H1 (cell line): ENCODE measurements around the gene GTF2I. TPM values are rescaled to one million over a fixed set of nuclear protein-coding genes. Genes with fewer than 3 reads are reported as not detected.
"Not testable (repeated sequence)": the region's sequence is repeated elsewhere in the genome, so short reads cannot be mapped to it uniquely, and the experiment has no call there.

ENCODE experiments used
- CTCF ChIA-PET: fragments of 300-600 bp; sonication (Branson Sonifier 250); formaldehyde crosslinking; loops from one replicate; lab custom pipeline; 2021; ENCODE audit not compliant: partially characterized antibody; lab: Charles Lee
- POLR2A ChIA-PET: fragments of 300-600 bp; sonication (Branson Sonifier 250); formaldehyde crosslinking; loops from one replicate; lab custom pipeline; 2021; ENCODE audit warnings: inconsistent platforms; ENCODE audit not compliant: partially characterized antibody; lab: Charles Lee
- DNase-seq, 2 experiments: peaks; one replicate each; pipeline versions ENCODE4 v3.0.0 to v3.0.0-alpha.2; 2010 to 2022; ENCODE audit warnings: low spot score in 2 of 2, low read depth in 1 of 2, mixed read lengths in 1 of 2
- FAIRE-seq: peaks from 2 replicates; lab custom pipeline; 2011; peaks lifted over from hg19 to GRCh38; lab: Jason Lieb, UNC
- H2AFZ ChIP-seq: 2 replicates; pipeline ENCODE4 v1.8.1; 2012; ENCODE audit warnings: low read length, inconsistent platforms
- H2AK5ac ChIP-seq: 2 replicates; pipeline ENCODE4 v1.6.1; 2013; ENCODE audit warnings: low read depth, low read length
- H2BK120ac ChIP-seq: replicated peaks from 2 replicates; pipeline ENCODE3; 2013; ENCODE audit warnings: low read depth, low read length, inconsistent platforms
- H2BK12ac ChIP-seq: 2 replicates; pipeline ENCODE4 v1.6.1; 2013; ENCODE audit warnings: low read depth, low read length
- H2BK15ac ChIP-seq: 2 replicates; pipeline ENCODE4 v1.6.1; 2013; ENCODE audit warnings: low read length
- H2BK20ac ChIP-seq: 2 replicates; pipeline ENCODE4 v1.6.1; 2013; ENCODE audit warnings: low read length
- H2BK5ac ChIP-seq: 2 replicates; pipeline ENCODE4 v1.6.1; 2013; ENCODE audit warnings: low read depth, low read length
- H3K14ac ChIP-seq: 2 replicates; pipeline ENCODE4 v1.6.1; 2013; ENCODE audit warnings: inconsistent platforms; ENCODE audit not compliant: insufficient read length
- H3K18ac ChIP-seq: 2 replicates; pipeline ENCODE4 v1.6.1; 2013; ENCODE audit warnings: low read length; ENCODE audit errors: extremely low read depth
- H3K23ac ChIP-seq: 2 replicates; pipeline ENCODE4 v1.6.1; 2013; ENCODE audit warnings: inconsistent platforms; ENCODE audit not compliant: insufficient read length
- H3K23me2 ChIP-seq: 2 replicates; pipeline ENCODE4 v1.6.1; 2013; ENCODE audit warnings: low read depth, low read length
- H3K27ac ChIP-seq: 2 replicates; pipeline ENCODE4 v1.6.1; 2011; ENCODE audit warnings: low read depth, low read length, inconsistent platforms
- H3K27me3 ChIP-seq, 4 experiments: replicated peaks in 1 of 4; 1 replicate in 1 of 4; 2 replicates in 3 of 4; pipeline versions ENCODE4 v1.6.1 to v1.8.1; 2011 to 2013; ENCODE audit warnings: low read length in 3 of 4, mild to moderate bottlenecking in 3 of 4, inconsistent platforms in 2 of 4, mixed read lengths in 2 of 4, moderate library complexity in 1 of 4; ENCODE audit not compliant: control insufficient read depth in 3 of 4, insufficient read depth in 3 of 4; ENCODE audit errors: extremely low read depth in 1 of 4
- H3K36me3 ChIP-seq, 4 experiments: 2 replicates each; pipeline versions ENCODE4 v1.6.1 to v1.8.1; 2011 to 2013; ENCODE audit warnings: mild to moderate bottlenecking in 4 of 4, low read length in 3 of 4, moderate library complexity in 2 of 4, control low read depth in 1 of 4, inconsistent platforms in 1 of 4; ENCODE audit not compliant: insufficient read depth in 4 of 4, control insufficient read depth in 2 of 4
- H3K4ac ChIP-seq: replicated peaks from 2 replicates; pipeline ENCODE3; 2013; ENCODE audit warnings: low read length, low read depth, mixed read lengths, inconsistent platforms; ENCODE audit not compliant: insufficient read length
- H3K4me1 ChIP-seq, 4 experiments: replicated peaks in 1 of 4; 1 replicate in 1 of 4; 2 replicates in 3 of 4; pipeline versions ENCODE4 v1.6.1 to v1.8.1; 2011 to 2013; ENCODE audit warnings: low read length in 3 of 4, inconsistent platforms in 2 of 4, mixed read lengths in 1 of 4; ENCODE audit not compliant: insufficient read depth in 4 of 4, control insufficient read depth in 3 of 4
- H3K4me2 ChIP-seq, 2 experiments: 2 replicates each; pipeline versions ENCODE4 v1.6.1 to v1.8.1; 2011 to 2013; ENCODE audit warnings: low read depth in 2 of 2, low read length in 2 of 2, control low read depth in 1 of 2, inconsistent platforms in 1 of 2, mild to moderate bottlenecking in 1 of 2; ENCODE audit not compliant: insufficient read depth in 1 of 2
- H3K4me3 ChIP-seq, 4 experiments: fragments of 200-600, 300-600 bp in 1 of 4; sonication (generic), shearing (Covaris generic), sonication (Bioruptor Twin) in 1 of 4; 2 replicates each; pipeline versions ENCODE4 v1.5.1 to v1.8.1; 2011 to 2016; ENCODE audit warnings: low read length in 4 of 4, low read depth in 3 of 4, control low read depth in 2 of 4, inconsistent platforms in 2 of 4, mild to moderate bottlenecking in 2 of 4, mixed read lengths in 1 of 4, moderate library complexity in 1 of 4; ENCODE audit not compliant: insufficient read depth in 2 of 4; ENCODE audit errors: extremely low read depth in 1 of 4
- H3K56ac ChIP-seq: replicated peaks from 2 replicates; pipeline ENCODE3; 2013; ENCODE audit warnings: low read depth, mild to moderate bottlenecking, mixed read lengths, low read length, inconsistent platforms; ENCODE audit not compliant: insufficient read length
- H3K79me1 ChIP-seq: 2 replicates; pipeline ENCODE4 v1.6.1; 2013; ENCODE audit warnings: low read depth, low read length, control low read depth
- H3K79me2 ChIP-seq, 2 experiments: 2 replicates each; pipeline versions ENCODE4 v1.6.1 to v1.8.1; 2012 to 2013; ENCODE audit warnings: low read length in 2 of 2, mild to moderate bottlenecking in 2 of 2, inconsistent platforms in 1 of 2; ENCODE audit not compliant: insufficient read depth in 2 of 2, control insufficient read depth in 1 of 2
- H3K9ac ChIP-seq, 4 experiments: replicated peaks in 1 of 4; 1 replicate in 1 of 4; 2 replicates in 3 of 4; pipeline versions ENCODE4 v1.6.1 to v1.8.1; 2011 to 2013; ENCODE audit warnings: low read depth in 3 of 4, low read length in 3 of 4, control low read depth in 2 of 4, mild to moderate bottlenecking in 2 of 4, moderate library complexity in 2 of 4, inconsistent platforms in 1 of 4; ENCODE audit errors: extremely low read depth in 1 of 4
- H3K9me3 ChIP-seq, 2 experiments: 2 replicates each; pipeline versions ENCODE4 v1.6.1 to v1.8.1; 2012 to 2013; ENCODE audit warnings: mild to moderate bottlenecking in 2 of 2, moderate library complexity in 2 of 2, control low read depth in 1 of 2, inconsistent platforms in 1 of 2, low read depth in 1 of 2, low read length in 1 of 2, mixed read lengths in 1 of 2; ENCODE audit not compliant: insufficient read depth in 2 of 2
- H4K20me1 ChIP-seq, 2 experiments: replicated peaks in 1 of 2; 2 replicates each; pipeline versions ENCODE3 to v1.8.1; 2011 to 2013; ENCODE audit warnings: inconsistent platforms in 2 of 2, low read length in 2 of 2, mild to moderate bottlenecking in 1 of 2; ENCODE audit not compliant: insufficient read depth in 2 of 2, control insufficient read depth in 1 of 2
- H4K5ac ChIP-seq: 2 replicates; pipeline ENCODE4 v1.6.1; 2013; ENCODE audit warnings: low read length, low read depth, mixed read lengths, inconsistent platforms; ENCODE audit not compliant: insufficient read length
- H4K8ac ChIP-seq: 2 replicates; pipeline ENCODE4 v1.8.0; 2013; ENCODE audit warnings: mild to moderate bottlenecking, moderate library complexity, low read length, inconsistent platforms; ENCODE audit not compliant: insufficient read depth; ENCODE audit errors: extremely low read depth
- H4K91ac ChIP-seq: replicated peaks from 2 replicates; pipeline ENCODE3; 2013; ENCODE audit warnings: low read length, mixed read lengths, inconsistent platforms; ENCODE audit not compliant: insufficient read length
- WGBS, 2 experiments: shearing (Covaris generic) in 1 of 2; methylation state at CpG; one replicate each; pipeline versions ENCODE4 v1.1.6 to v1.1.7; 2013 to 2015; ENCODE audit warnings: low lambda C conversion rate in 2 of 2, mixed read lengths in 2 of 2, inconsistent platforms in 1 of 2, low coverage in 1 of 2, missing lambda C conversion rate in 1 of 2; ENCODE audit not compliant: insufficient replicate concordance in 2 of 2, insufficient coverage in 1 of 2, insufficient read length in 1 of 2; ENCODE audit errors: extremely low coverage in 1 of 2, missing lambda C conversion rate in 1 of 2; 5-methylcytosine and 5-hydroxymethylcytosine counted together
- polyA plus RNA-seq, 7 experiments: library from polyadenylated mRNA; depleted of rRNA in 3 of 7; stranded (reverse) in 5 of 7; unstranded in 2 of 7; fragments of >200 nt in 5 of 7; fragments of 200-250 nt in 2 of 7; gene quantifications; 1 replicate in 5 of 7; 2 replicates in 1 of 7; 4 replicates in 1 of 7; pipeline versions ENCODE4 v1.2.1 to v1.2.3, GENCODE V29; 2011 to 2013; ENCODE audit warnings: missing spikeins in 2 of 7, mixed read lengths in 2 of 7
- total RNA-seq: library from RNA; stranded (reverse); fragmentation: NEBNext Ultra II Directional; extraction: Animal tissue kit (Norgen Biotek cat#: 25700); gene quantifications from 2 replicates; pipeline ENCODE4 v1.2.1, GENCODE V29; 2021

The GTF2I gene
- total and polyA plus RNA-seq, 2 of the 8 experiments (the other 6 are each of a cell fraction or from before 2014, with no cell fraction given): 46.7 to 316 TPM

GRCh38 chr7:74770062-74770461 is 112.5 kb downstream of the GTF2I start:
- 94% methylated on average over 4 of the region's 7 CpGs; no CpG with 5 or more reads in 1 of the 2 experiments for WGBS, 2 experiments
- H2BK120ac ChIP-seq, H3K4me3 ChIP-seq, H3K9ac ChIP-seq, H3K79me1 ChIP-seq, H3K23ac ChIP-seq, H3K4me2 ChIP-seq, CTCF ChIA-PET, H3K14ac ChIP-seq, H2BK12ac ChIP-seq, H3K27ac ChIP-seq, H2AFZ ChIP-seq, H3K36me3 ChIP-seq, H3K56ac ChIP-seq, H3K9me3 ChIP-seq, H3K18ac ChIP-seq, H4K20me1 ChIP-seq, H2BK20ac ChIP-seq, H4K91ac ChIP-seq, H4K8ac ChIP-seq, H2BK15ac ChIP-seq, POLR2A ChIA-PET, FAIRE-seq, H3K4me1 ChIP-seq, H3K4ac ChIP-seq, H2BK5ac ChIP-seq, H3K79me2 ChIP-seq, H3K27me3 ChIP-seq, H4K5ac ChIP-seq, H3K23me2 ChIP-seq, H2AK5ac ChIP-seq, DNase-seq: not testable (repeated sequence)

DNA sequence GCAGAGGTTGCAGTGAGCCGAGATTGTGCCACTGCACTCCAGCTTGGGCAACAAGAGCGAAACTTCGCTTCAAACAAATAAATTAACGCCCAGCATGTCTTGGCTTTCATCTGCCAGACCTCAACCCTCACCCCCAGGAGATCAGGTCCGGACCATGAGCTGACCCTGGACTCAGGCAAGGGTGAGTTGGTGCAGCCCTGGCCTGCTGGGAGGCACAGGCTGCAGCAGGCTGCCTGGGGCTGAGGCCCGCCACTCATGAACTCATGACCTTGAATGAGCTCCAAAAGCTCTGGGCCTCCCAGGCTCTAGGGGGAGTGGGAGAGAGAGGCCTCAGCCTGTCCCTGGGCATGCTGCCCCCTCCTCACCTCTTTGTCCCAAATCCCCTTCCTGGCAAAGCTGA is 114.6 kb downstream of the GTF2I start:
- H3K9ac ChIP-seq, H2BK120ac ChIP-seq, H2BK5ac ChIP-seq, H2BK15ac ChIP-seq, H3K56ac ChIP-seq, H4K91ac ChIP-seq, POLR2A ChIA-PET, H3K36me3 ChIP-seq, H3K23ac ChIP-seq, H3K4me1 ChIP-seq, H2AK5ac ChIP-seq, H3K4me2 ChIP-seq, H3K4ac ChIP-seq, H3K79me2 ChIP-seq, H3K4me3 ChIP-seq, FAIRE-seq, H3K18ac ChIP-seq, DNase-seq, H3K79me1 ChIP-seq, H4K20me1 ChIP-seq, H4K5ac ChIP-seq, CTCF ChIA-PET, H2BK20ac ChIP-seq, H3K14ac ChIP-seq, H2AFZ ChIP-seq, H3K27ac ChIP-seq, H3K23me2 ChIP-seq, H2BK12ac ChIP-seq, H3K9me3 ChIP-seq, H4K8ac ChIP-seq, H3K27me3 ChIP-seq: not testable (repeated sequence)
- 97% methylated on average over 5 of the region's 6 CpGs; no CpG with 5 or more reads in 1 of the 2 experiments for WGBS, 2 experiments
